IMR-90 (cell line): ENCODE results near the gene SLC5A11.

Experiments
- MAZ ChIP-seq: IDR thresholded peaks from 2 replicates; pipeline ENCODE4 v1.6.1; 2012; ENCODE audit warnings: low read depth, mild to moderate bottlenecking, low read length, improper control_type of control experiment, moderate library complexity, borderline replicate concordance
- POLR2A ChIP-seq: IDR thresholded peaks from 2 replicates; pipeline ENCODE4 v1.6.1; 2012; ENCODE audit warnings: mild to moderate bottlenecking, low read depth, low read length
- RAD21 ChIP-seq: IDR thresholded peaks from 2 replicates; pipeline ENCODE4 v1.6.1; 2012; ENCODE audit warnings: low read length, improper control_type of control experiment
- RCOR1 ChIP-seq: IDR thresholded peaks from 2 replicates; pipeline ENCODE4 v1.6.1; 2012; ENCODE audit warnings: mild to moderate bottlenecking, low read length, improper control_type of control experiment; ENCODE audit not compliant: insufficient replicate concordance
- SMC3 ChIP-seq: fragments of 150-350 bp; IDR thresholded peaks from 2 replicates; pipeline ENCODE4 v1.6.1; 2016; ENCODE audit warnings: low read depth, mild to moderate bottlenecking, antibody characterized with exemption, low read length, moderate library complexity
- TF ChIP-seq, protein P1 (sequence below): conservative IDR thresholded peaks from 2 replicates; pipeline ENCODE4 v1.5.1; 2012; ENCODE audit warnings: mild to moderate bottlenecking, low read depth, low read length, improper control_type of control experiment

- no peak for TF ChIP-seq RAD21
- TF ChIP-seq, protein P1, sequence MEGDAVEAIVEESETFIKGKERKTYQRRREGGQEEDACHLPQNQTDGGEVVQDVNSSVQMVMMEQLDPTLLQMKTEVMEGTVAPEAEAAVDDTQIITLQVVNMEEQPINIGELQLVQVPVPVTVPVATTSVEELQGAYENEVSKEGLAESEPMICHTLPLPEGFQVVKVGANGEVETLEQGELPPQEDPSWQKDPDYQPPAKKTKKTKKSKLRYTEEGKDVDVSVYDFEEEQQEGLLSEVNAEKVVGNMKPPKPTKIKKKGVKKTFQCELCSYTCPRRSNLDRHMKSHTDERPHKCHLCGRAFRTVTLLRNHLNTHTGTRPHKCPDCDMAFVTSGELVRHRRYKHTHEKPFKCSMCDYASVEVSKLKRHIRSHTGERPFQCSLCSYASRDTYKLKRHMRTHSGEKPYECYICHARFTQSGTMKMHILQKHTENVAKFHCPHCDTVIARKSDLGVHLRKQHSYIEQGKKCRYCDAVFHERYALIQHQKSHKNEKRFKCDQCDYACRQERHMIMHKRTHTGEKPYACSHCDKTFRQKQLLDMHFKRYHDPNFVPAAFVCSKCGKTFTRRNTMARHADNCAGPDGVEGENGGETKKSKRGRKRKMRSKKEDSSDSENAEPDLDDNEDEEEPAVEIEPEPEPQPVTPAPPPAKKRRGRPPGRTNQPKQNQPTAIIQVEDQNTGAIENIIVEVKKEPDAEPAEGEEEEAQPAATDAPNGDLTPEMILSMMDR = no peak
- TF ChIP-seq POLR2A = no peak
- TF ChIP-seq MAZ = no peak
- TF ChIP-seq SMC3 = no peak
- no peak for TF ChIP-seq RCOR1
Observed at GRCh38 chr16:24930440-24930839, 84.7 kb downstream of the SLC5A11 start.
